H1 (cell line): ENCODE results near the gene SPATS2L.

ENCODE experiments used
- CBX5 ChIP-seq: fragments of 300-800, 300-1000 bp; sonication (generic); IDR thresholded peaks from 2 replicates; pipeline ENCODE4 v1.7.1; 2016; ENCODE audit warnings: antibody characterized with exemption, low read length, low read depth
- POLR2A ChIP-seq, 2 experiments: IDR thresholded peaks; 1 replicate in 1 of 2; 2 replicates in 1 of 2; pipeline ENCODE4 v1.6.1; 2011; ENCODE audit warnings: low read depth in 2 of 2, low read length in 2 of 2, mild to moderate bottlenecking in 2 of 2; ENCODE audit errors: control extremely low read depth in 1 of 2
- POLR2AphosphoS5 ChIP-seq: IDR thresholded peaks from 2 replicates; pipeline ENCODE4 v1.6.1; 2011; ENCODE audit warnings: low read depth, low read length
- SP2 ChIP-seq: IDR thresholded peaks from 2 replicates; pipeline ENCODE4 v1.6.1; 2012; ENCODE audit warnings: mild to moderate bottlenecking, low read length, inconsistent platforms
- TF ChIP-seq, protein P1 (sequence below), 3 experiments: IDR thresholded peaks; 1 replicate in 2 of 3; 2 replicates in 1 of 3; pipeline versions ENCODE4 v1.5.1 to v1.6.1; 2011; ENCODE audit warnings: low read length in 3 of 3, mild to moderate bottlenecking in 3 of 3, inconsistent platforms in 2 of 3, low read depth in 1 of 3, moderate library complexity in 1 of 3; ENCODE audit not compliant: insufficient read depth in 1 of 3; ENCODE audit errors: control extremely low read depth in 1 of 3

- TF ChIP-seq, protein P1, sequence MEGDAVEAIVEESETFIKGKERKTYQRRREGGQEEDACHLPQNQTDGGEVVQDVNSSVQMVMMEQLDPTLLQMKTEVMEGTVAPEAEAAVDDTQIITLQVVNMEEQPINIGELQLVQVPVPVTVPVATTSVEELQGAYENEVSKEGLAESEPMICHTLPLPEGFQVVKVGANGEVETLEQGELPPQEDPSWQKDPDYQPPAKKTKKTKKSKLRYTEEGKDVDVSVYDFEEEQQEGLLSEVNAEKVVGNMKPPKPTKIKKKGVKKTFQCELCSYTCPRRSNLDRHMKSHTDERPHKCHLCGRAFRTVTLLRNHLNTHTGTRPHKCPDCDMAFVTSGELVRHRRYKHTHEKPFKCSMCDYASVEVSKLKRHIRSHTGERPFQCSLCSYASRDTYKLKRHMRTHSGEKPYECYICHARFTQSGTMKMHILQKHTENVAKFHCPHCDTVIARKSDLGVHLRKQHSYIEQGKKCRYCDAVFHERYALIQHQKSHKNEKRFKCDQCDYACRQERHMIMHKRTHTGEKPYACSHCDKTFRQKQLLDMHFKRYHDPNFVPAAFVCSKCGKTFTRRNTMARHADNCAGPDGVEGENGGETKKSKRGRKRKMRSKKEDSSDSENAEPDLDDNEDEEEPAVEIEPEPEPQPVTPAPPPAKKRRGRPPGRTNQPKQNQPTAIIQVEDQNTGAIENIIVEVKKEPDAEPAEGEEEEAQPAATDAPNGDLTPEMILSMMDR (IDR thresholded peaks at IDR 0.05; ENCODE audit: control extremely low read depth in 1 of 3, insufficient read depth in 1 of 3, low read depth in 1 of 3, low read length in 3 of 3): no peak
- TF ChIP-seq POLR2A (IDR thresholded peaks at IDR 0.05; ENCODE audit: control extremely low read depth in 1 of 2, low read depth in 2 of 2, low read length in 2 of 2): no peak
- TF ChIP-seq POLR2AphosphoS5: no peak
- no peak for TF ChIP-seq CBX5
- TF ChIP-seq SP2: no peak
Measured at GRCh38 chr2:200264631-200265030, 41.9 kb upstream of the SPATS2L start.
